Measurements from ENCODE around the gene PLTP.

DNA sequence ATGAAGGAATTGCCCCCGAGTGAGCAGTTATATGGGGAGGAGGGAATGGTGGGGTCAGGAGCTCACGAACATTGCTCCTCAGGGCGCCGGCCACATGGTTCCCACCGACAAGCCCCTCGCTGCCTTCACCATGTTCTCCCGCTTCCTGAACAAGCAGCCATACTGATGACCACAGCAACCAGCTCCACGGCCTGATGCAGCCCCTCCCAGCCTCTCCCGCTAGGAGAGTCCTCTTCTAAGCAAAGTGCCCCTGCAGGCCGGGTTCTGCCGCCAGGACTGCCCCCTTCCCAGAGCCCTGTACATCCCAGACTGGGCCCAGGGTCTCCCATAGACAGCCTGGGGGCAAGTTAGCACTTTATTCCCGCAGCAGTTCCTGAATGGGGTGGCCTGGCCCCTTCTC is 13.7 kb downstream of the PLTP start:
- TF ChIP-seq POLR2AphosphoS5 (IDR thresholded peaks at IDR 0.05): no peak
- TF ChIP-seq TAF1 (IDR thresholded peaks at IDR 0.05; ENCODE audit: low read depth): no peak
- no peak for TF ChIP-seq CTCF (IDR thresholded peaks at IDR 0.05; ENCODE audit: poor library complexity, severe bottlenecking)
- TF ChIP-seq RAD21 (conservative IDR thresholded peaks at IDR 0.05): no peak

Measured in neural cell (in vitro differentiated cells).